ENCODE data around the gene CAPN10. TPM values are rescaled to one million over a fixed set of nuclear protein-coding genes. Genes with fewer than 3 reads are reported as not detected.

CAPN10 gene
- total and polyA plus RNA-seq, 2 donors (not counting 3 experiments of a cell fraction or from before 2014, with no cell fraction given): 25.2 to 39.9 TPM

DNA sequence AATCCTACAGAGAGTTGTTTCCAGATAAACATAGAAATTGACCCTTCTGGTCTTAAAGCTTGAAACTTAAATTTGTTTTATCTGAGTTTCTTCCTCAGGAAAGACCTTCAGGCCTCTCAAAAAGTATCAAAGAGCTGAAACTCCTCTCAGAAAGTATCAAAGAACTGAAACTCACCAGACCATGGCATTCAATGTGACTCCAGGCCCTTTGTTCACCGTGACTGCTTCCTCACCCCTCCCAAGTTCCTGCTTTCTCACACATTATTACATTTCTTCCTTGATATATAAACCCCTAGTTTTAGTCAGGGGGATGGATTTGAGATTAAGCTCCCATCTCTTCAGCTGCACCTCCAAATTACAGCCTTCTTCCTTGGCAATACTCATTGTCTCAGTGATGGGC, 34.7 kb upstream of the CAPN10 start:
- intact Hi-C loops (cut with micrococcal nuclease) (no loop called here), dilution Hi-C loops (cut with MboI; ENCODE audit: extremely low pct_ligation_motif_present, low sequenced_read_pairs) (no loop called here)
- no peaks in the 10 kb centered on the region for H3K9me3 ChIP-seq (replicated peaks; ENCODE audit: control insufficient read depth, insufficient read depth, low read length)
- peaks cover under 1% of the 10 kb centered on the region for H3K4me1 ChIP-seq (ENCODE audit: control insufficient read depth, extremely low read depth, insufficient read depth, low read length)
- DNase-seq (ENCODE audit: low read depth, low spot score) (no peak), FAIRE-seq (no peak)
- H2AFZ ChIP-seq (ENCODE audit: low read depth, low read length): no peak overlapping the region
- H4K20me1 ChIP-seq (replicated peaks; ENCODE audit: control insufficient read depth, extremely low read depth, insufficient read depth, low read length): no peaks in the 10 kb centered on the region
- no peak for TF ChIP-seq POLR2A (IDR thresholded peaks at IDR 0.05; ENCODE audit: low read depth, low read length)
- no peak for TF ChIP-seq EZH2 (IDR thresholded peaks at IDR 0.05; ENCODE audit: borderline replicate concordance, low read depth, low read length, severe bottlenecking)
- TF ChIP-seq, protein P1, sequence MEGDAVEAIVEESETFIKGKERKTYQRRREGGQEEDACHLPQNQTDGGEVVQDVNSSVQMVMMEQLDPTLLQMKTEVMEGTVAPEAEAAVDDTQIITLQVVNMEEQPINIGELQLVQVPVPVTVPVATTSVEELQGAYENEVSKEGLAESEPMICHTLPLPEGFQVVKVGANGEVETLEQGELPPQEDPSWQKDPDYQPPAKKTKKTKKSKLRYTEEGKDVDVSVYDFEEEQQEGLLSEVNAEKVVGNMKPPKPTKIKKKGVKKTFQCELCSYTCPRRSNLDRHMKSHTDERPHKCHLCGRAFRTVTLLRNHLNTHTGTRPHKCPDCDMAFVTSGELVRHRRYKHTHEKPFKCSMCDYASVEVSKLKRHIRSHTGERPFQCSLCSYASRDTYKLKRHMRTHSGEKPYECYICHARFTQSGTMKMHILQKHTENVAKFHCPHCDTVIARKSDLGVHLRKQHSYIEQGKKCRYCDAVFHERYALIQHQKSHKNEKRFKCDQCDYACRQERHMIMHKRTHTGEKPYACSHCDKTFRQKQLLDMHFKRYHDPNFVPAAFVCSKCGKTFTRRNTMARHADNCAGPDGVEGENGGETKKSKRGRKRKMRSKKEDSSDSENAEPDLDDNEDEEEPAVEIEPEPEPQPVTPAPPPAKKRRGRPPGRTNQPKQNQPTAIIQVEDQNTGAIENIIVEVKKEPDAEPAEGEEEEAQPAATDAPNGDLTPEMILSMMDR (IDR thresholded peaks at IDR 0.05; ENCODE audit: extremely low read depth in 1 of 2, insufficient read depth in 1 of 2, low read depth in 1 of 2, low read length in 2 of 2): no peak
- no peak for TF ChIP-seq MYC (IDR thresholded peaks at IDR 0.05; ENCODE audit: low read depth, low read length)
- TF ChIP-seq JUN (IDR thresholded peaks at IDR 0.05; ENCODE audit: borderline replicate concordance, insufficient read depth, insufficient read length, low read depth): no peak
- no peak for TF ChIP-seq GATA2 (IDR thresholded peaks at IDR 0.05; ENCODE audit: insufficient read depth, insufficient read length, low read depth, low read length)
- TF ChIP-seq FOS (IDR thresholded peaks at IDR 0.05; ENCODE audit: borderline replicate concordance, insufficient read depth, low read length): no peak
- TF ChIP-seq POLR2AphosphoS5 (IDR thresholded peaks at IDR 0.05; ENCODE audit: insufficient read depth, low read depth, low read length): no peak
- TF ChIP-seq, protein P2, sequence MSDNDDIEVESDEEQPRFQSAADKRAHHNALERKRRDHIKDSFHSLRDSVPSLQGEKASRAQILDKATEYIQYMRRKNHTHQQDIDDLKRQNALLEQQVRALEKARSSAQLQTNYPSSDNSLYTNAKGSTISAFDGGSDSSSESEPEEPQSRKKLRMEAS (IDR thresholded peaks at IDR 0.05; ENCODE audit: insufficient read depth, insufficient read length): no peak
- no peaks in the 10 kb centered on the region for H3K27me3 ChIP-seq (ENCODE audit: control insufficient read depth in 2 of 2, insufficient read depth in 2 of 2, low read length in 2 of 2)
- H3K9me1 ChIP-seq (replicated peaks; ENCODE audit: control insufficient read depth, extremely low read depth, insufficient read depth, low read length): no peaks in the 10 kb centered on the region
- H3K79me2 ChIP-seq (ENCODE audit: control insufficient read depth, insufficient read depth, low read length): peaks cover 3% of the 10 kb centered on the region
- no peak overlapping the region for H3K4me2 ChIP-seq (ENCODE audit: insufficient read depth, low read length)
- no peak overlapping the region for H3K27ac ChIP-seq (ENCODE audit: insufficient read depth, low read depth, low read length)
- BruUV-seq (replicated peaks): no TSS peak
- no peak overlapping the region for H3K9ac ChIP-seq (replicated peaks; ENCODE audit: extremely low read depth, insufficient read depth, low read length)
- ChIA-PET CTCF (interaction anchor here (1.2 kb wide), 1 partner anchor 38 kb away, joined by 4 read pairs; no protein-coding TSS in a partner anchor), POLR2A (no interaction called here)
- H3K4me3 ChIP-seq (replicated peaks in 1 of 3; ENCODE audit: insufficient read depth in 1 of 3, low read depth in 1 of 3, low read length in 3 of 3): no peak overlapping the region
- H3K36me3 ChIP-seq (ENCODE audit: control insufficient read depth in 2 of 2, extremely low read depth in 1 of 2, insufficient read depth in 2 of 2, low read length in 2 of 2): peaks cover 2% of the 10 kb centered on the region in 2 experiments

All from endothelial cell of umbilical vein (primary cell).